Esophagus muscularis mucosa (tissue), 4 donors: ENCODE measurements around the gene SEMG2. TPM values are rescaled to one million over a fixed set of nuclear protein-coding genes. Genes with fewer than 3 reads are reported as not detected.

ENCODE experiments used
- DNase-seq: peaks from one replicate; pipeline ENCODE4 v3.0.0-alpha.2; 2017; ENCODE audit errors: extremely low spot score
- H3K27ac ChIP-seq, 4 donors: fragments of 200-600 bp; sonication (generic); replicated peaks in 1 of 4; 1 replicate in 3 of 4; 2 replicates in 1 of 4; pipeline ENCODE4 v1.5.1; 2016 to 2019; ENCODE audit warnings: mild to moderate bottlenecking in 1 of 4
- H3K27me3 ChIP-seq, 4 donors: fragments of 200-600 bp; sonication (generic); one replicate each; pipeline versions ENCODE4 v1.5.1 to v1.6.0; 2016 to 2019
- H3K36me3 ChIP-seq, 4 donors: fragments of 200-600 bp; sonication (generic); one replicate each; pipeline ENCODE4 v1.5.1; 2016 to 2019
- H3K4me1 ChIP-seq, 4 donors: fragments of 200-600 bp; sonication (generic); one replicate each; pipeline ENCODE4 v1.5.1; 2016 to 2019
- H3K4me3 ChIP-seq, 4 donors: fragments of 200-600 bp; sonication (generic); 1 replicate in 2 of 4; 2 replicates in 2 of 4; pipeline ENCODE4 v1.5.1; 2016 to 2019; ENCODE audit warnings: mild to moderate bottlenecking in 4 of 4, moderate library complexity in 1 of 4
- H3K9me3 ChIP-seq, 4 donors: fragments of 200-600 bp; sonication (generic); 1 replicate in 3 of 4; 2 replicates in 1 of 4; pipeline ENCODE4 v1.5.1; 2016 to 2019
- CTCF ChIP-seq, 3 experiments: fragments of 200-600 bp in 2 of 3; fragments of 450-650 bp in 1 of 3; sonication (generic) in 2 of 3; IDR thresholded peaks; one replicate each; pipeline ENCODE4 v1.5.1; 2017 to 2019; ENCODE audit warnings: antibody characterized with exemption in 3 of 3, mild to moderate bottlenecking in 2 of 3, moderate library complexity in 1 of 3
- EP300 ChIP-seq: sonication (generic); formaldehyde crosslinking; IDR thresholded peaks from one replicate; pipeline ENCODE4 v1.6.1; 2017; ENCODE audit warnings: antibody characterized with exemption
- POLR2A ChIP-seq: fragments of 450-650 bp; IDR thresholded peaks from one replicate; pipeline ENCODE4 v1.6.1; 2017; ENCODE audit warnings: antibody characterized with exemption, moderate library complexity, mild to moderate bottlenecking, low read depth
- POLR2AphosphoS5 ChIP-seq, 2 donors: sonication (generic); formaldehyde crosslinking; IDR thresholded peaks; one replicate each; pipeline ENCODE4 v1.6.1; 2017; ENCODE audit warnings: antibody characterized with exemption in 2 of 2
- WGBS: methylation state at CpG from one replicate; pipeline ENCODE4 v1.1.5; 2018; 5-methylcytosine and 5-hydroxymethylcytosine counted together
- intact Hi-C: fragments of 100-400 bp; cut with DNase I; formaldehyde crosslinking; loops from one replicate; pipeline ENCODE4 v1.15.1; 2023
- total RNA-seq, 4 donors: library from RNA; depleted of rRNA; stranded (reverse); fragments of >200 nt; gene quantifications; one replicate each; pipeline versions ENCODE4 v1.1.0 to v1.2.1, GENCODE V29; 2016

SEMG2 gene
- total RNA-seq, 4 donors from 2014 or later = not detected

- no peak overlapping the region for H3K27ac ChIP-seq
- no peak for TF ChIP-seq CTCF (IDR thresholded peaks at IDR 0.05)
- no peaks in the 10 kb centered on the region for H3K4me1 ChIP-seq
- no peak for DNase-seq
- intact Hi-C loops = no loop called here
- H3K36me3 ChIP-seq = no peaks in the 10 kb centered on the region
- no peak overlapping the region for H3K4me3 ChIP-seq
- peaks cover 0 to 11% (median 0%) of the 10 kb centered on the region in 4 donors for H3K27me3 ChIP-seq
- H3K9me3 ChIP-seq = no peaks in the 10 kb centered on the region
Observed at GRCh38 chr20:45211569-45212474, 9.4 kb upstream of the SEMG2 start.

GRCh38 chr20:45212836-45213235 lies 8.3 kb upstream of the SEMG2 start:
- no peak for DNase-seq
- no peak overlapping the region for H3K4me3 ChIP-seq
- H3K9me3 ChIP-seq = no peaks in the 10 kb centered on the region
- peaks cover 0 to 3% (median 0%) of the 10 kb centered on the region in 4 donors for H3K27me3 ChIP-seq
- 82% methylated on average over 3 of the region's 3 CpGs for WGBS
- no peaks in the 10 kb centered on the region for H3K36me3 ChIP-seq
- intact Hi-C loops = no loop called here
- H3K27ac ChIP-seq = no peak overlapping the region
- H3K4me1 ChIP-seq = no peaks in the 10 kb centered on the region
- TF ChIP-seq POLR2AphosphoS5 (IDR thresholded peaks at IDR 0.05) (no peak), POLR2A (no peak), CTCF (IDR thresholded peaks at IDR 0.05) (no peak), EP300 (no peak)

GRCh38 chr20:45218124-45218523 lies 3.0 kb upstream of the SEMG2 start:
- 64% methylated on average over 4 of the region's 4 CpGs for WGBS
- Histone ChIP-seq H3K9me3 (no peaks in the 10 kb centered on the region), H3K36me3 (no peaks in the 10 kb centered on the region), H3K4me3 (no peak overlapping the region), H3K4me1 (no peaks in the 10 kb centered on the region), H3K27me3 (peaks cover 0 to 14% (median 0%) of the 10 kb centered on the region in 4 donors), H3K27ac (no peak overlapping the region)
- TF ChIP-seq EP300 (no peak), POLR2AphosphoS5 (IDR thresholded peaks at IDR 0.05) (no peak), CTCF (IDR thresholded peaks at IDR 0.05) (no peak), POLR2A (no peak)
- no peak for DNase-seq
- intact Hi-C loops = no loop called here

- Histone ChIP-seq H3K4me3 (no peak overlapping the region), H3K27ac (no peak overlapping the region), H3K36me3 (no peaks in the 10 kb centered on the region), H3K4me1 (no peaks in the 10 kb centered on the region), H3K9me3 (no peaks in the 10 kb centered on the region), H3K27me3 (peaks cover 0 to 18% (median 0%) of the 10 kb centered on the region in 4 donors)
- no peak for DNase-seq
- no CpG with 5 or more reads among the region's 2 CpGs for WGBS
- intact Hi-C loops = no loop called here
- TF ChIP-seq POLR2A (no peak), POLR2AphosphoS5 (IDR thresholded peaks at IDR 0.05) (no peak), EP300 (no peak)
Observed at GRCh38 chr20:45218636-45219035, 2.5 kb upstream of the SEMG2 start.

GRCh38 chr20:45223136-45223535 lies 2.0 kb downstream of the SEMG2 start:
- H3K4me1 ChIP-seq = no peaks in the 10 kb centered on the region
- intact Hi-C loops = no loop called here
- no peak overlapping the region for H3K4me3 ChIP-seq
- TF ChIP-seq POLR2A (no peak), CTCF (IDR thresholded peaks at IDR 0.05) (no peak), POLR2AphosphoS5 (IDR thresholded peaks at IDR 0.05) (no peak)
- peaks cover 0 to 25% (median 0%) of the 10 kb centered on the region in 4 donors for H3K27me3 ChIP-seq
- H3K9me3 ChIP-seq = no peaks in the 10 kb centered on the region
- no peak overlapping the region for H3K27ac ChIP-seq
- H3K36me3 ChIP-seq = no peaks in the 10 kb centered on the region
- DNase-seq = no peak
